NCI-H82 treated with DMSO at 0.1 percent for 48 hours (cell line): ENCODE measurements around the gene OBP2A.

Experiments used
- DNase-seq: peaks from one replicate; lab custom pipeline; 2025; ENCODE audit not compliant: unreplicated experiment; lab: John Stamatoyannopoulos, UW

OBP2A gene

DNA sequence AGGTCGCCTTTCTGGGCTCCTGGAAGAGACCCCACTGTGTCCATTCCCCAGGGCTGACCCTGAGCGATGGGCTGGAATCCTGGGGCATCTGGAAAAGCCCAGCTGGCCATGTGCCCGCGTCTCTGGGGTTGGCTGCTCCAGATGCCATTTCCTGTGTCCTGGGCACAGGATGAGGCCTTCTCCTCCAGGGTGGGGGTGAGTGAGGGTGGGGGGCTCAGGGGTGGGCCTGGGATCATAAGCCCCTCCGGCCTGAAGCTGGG is 46.3 kb downstream of the OBP2A start:
- no peak for DNase-seq

- DNase-seq: no peak
Observed at GRCh38 chr9:135592625-135593024, 46.7 kb downstream of the OBP2A start.

- DNase-seq: no peak
Observed at GRCh38 chr9:135596211-135596610, 50.3 kb downstream of the OBP2A start.
